GM18505 (cell line): ENCODE measurements around the gene TMEM98.
"Not testable (repeated sequence)": the region's sequence is repeated elsewhere in the genome, so short reads cannot be mapped to it uniquely, and the experiment has no call there.

Experiments
- ATAC-seq: cut with Tn5 transposase; IDR thresholded peaks from one replicate; pipeline ENCODE4 v1.9.1; 2021; ENCODE audit not compliant: unreplicated experiment
- POLR2A ChIP-seq: IDR thresholded peaks from 4 replicates; pipeline ENCODE4 v1.6.1; 2011; ENCODE audit warnings: borderline replicate concordance; ENCODE audit not compliant: insufficient read depth, insufficient read length; ENCODE audit errors: extremely low read depth

The TMEM98 gene

DNA sequence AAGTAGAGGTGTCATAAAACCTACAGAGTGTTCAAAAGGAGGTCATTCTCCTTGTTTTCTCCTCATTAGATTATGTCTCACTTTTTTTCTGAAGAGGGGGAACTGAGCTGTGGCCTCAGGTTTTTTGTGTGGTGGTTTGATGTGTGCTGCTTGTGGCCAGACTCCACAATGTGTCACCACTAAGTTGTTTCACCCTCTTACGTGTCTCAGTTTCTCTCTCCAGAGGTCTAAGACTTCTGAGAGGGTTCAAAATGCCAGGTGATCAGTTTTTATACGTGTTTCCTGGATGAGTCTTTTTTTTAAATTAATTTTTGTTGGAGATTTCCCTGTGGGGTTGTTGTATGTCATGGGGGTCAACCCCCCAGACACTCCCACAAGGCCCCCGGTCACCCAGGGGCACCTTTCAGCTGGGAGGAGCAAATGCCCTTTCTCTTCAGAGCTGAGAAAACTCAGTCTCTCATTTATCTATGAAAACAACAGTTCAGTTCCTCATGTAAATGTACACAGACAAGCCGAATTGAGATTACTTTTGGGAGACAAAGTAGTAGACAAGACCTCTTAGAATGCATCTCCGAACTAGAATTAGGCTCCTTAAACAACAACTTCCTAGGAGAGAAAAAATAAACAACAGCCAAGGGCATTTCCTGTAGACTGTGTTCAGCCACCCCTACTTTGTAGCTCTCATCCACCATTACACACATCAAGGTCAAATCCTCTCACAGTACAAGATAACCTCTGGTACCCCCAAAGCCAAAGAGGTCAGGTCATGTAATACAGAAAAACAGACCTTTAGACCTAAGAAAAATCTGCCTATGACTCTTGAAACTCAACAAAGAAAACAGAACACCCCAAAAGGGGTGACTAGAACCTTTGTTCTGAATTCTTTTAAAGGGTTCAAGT lies 23.9 kb upstream of the TMEM98 start:
- TF ChIP-seq POLR2A, result no peak
- ATAC-seq, result no peak

DNA sequence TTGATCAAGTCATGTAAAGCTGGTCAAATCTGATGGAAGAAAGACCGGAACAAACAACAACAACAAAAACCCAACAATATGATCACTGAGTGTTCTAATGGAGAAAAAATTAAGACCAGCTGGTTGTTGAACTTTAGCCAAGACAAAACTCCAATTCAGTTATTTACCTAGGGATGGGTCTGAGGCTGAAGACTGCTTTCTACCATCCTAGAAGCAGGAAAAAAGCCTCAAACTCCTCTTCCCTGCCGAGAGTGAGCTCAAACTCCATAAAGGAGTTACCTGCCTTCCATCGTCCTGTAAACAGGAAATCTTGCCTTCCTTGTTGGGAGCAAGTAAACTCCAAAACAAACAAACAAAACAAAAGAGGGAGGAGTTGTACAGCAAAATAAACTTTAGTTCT lies 23.1 kb upstream of the TMEM98 start:
- TF ChIP-seq POLR2A, result no peak
- ATAC-seq, result no peak

DNA sequence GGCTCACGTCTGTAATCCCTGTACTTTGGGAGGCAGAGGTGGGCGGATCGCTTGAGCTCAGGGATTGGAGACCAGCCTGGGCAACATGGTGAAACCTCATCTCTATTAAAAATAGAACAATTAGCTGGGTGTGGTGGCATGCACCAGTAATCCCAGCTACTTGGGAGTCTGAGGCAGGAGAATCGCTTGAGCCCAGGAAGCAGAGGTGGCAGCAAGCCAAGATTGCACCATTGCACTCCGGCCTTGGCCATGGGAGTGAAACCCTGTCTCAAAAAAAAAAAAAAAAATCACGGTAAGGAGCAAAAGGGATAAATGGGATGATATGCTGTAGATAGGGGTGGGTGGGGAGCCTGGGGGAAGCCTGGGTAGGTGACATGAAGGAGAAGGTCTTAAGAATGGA lies 20.4 kb upstream of the TMEM98 start:
- TF ChIP-seq POLR2A, result no peak
- ATAC-seq, result no peak

DNA sequence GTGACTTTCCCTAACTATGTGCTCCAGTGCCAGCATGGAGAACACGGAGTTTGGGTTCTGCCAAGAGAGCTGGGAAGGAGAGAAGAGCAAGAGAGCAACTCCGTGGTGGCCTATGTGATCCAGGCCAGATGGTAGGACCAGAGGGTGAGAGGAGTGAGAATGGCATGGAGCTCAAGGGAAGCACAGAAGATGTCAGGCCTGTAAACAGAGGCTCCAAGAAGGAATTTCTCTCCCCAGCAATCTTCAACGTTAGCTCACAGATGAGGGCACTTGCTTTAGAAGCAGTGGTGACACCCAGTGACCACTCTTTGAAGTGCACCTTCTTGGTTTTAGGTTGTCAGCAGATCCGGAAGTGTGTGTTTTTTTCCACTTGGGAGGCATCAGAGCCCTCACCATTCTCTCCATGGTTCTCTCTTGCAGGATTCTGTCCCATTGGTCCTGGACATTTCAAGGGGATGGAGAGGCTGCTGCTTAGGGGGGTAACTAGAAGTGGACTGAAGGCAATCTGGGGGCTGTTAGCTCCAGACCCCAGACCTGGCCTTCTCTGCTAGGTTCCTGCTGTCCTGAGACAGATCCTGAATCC lies 18.1 kb upstream of the TMEM98 start:
- no peak for ATAC-seq
- no peak for TF ChIP-seq POLR2A

DNA sequence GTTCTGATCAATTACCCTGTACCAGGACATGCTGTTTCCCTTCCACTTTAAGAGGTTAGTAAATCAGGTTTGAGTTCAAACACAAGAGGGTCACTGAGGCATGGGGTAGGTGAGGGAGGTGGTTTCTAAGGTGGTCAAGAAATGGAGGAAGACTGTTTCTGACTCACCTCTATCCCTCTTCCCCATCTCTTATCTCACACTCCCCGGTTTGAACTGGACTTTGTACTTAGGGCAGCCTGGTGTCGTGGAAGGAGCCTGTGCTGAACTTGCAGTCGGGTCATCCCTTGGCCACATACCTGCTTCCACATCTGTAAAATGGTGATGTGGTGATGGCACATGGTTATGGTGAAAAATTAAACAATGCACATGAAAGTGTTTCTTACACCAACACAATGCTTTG lies 17.2 kb upstream of the TMEM98 start:
- TF ChIP-seq POLR2A, result no peak
- no peak for ATAC-seq

DNA sequence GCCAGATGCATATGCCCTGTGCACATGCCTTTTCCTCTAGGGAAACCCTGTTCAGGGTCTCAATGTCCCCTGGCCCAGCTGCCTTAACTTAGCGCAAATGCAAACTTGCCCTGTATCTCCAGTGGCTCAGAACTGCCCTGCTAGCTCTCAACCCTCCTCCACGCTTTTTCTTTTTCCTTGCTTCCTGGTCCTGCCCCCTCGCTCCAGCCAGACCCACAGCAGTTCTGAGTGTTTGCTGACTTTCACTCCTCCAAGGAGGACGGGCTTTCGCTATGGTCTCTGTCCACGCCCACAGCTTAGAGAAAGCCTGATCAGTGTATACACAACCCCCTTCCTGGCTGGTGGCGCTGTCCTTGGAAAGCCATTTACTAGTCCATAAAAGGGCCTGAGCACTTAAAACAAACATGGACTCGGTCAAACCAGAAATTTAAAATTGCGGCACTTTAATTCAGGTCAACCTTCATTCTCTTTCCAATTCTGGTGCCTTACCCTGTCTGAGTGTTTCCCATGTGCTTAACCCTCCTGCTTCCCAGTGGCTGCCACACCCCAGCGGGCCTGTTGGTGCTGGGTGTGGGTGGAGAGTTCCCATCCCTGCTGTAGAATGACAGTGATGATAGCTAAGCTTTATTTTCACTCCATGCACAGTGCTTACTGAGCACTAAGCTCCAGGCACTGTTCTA lies 15.6 kb upstream of the TMEM98 start:
- no peak for ATAC-seq

DNA sequence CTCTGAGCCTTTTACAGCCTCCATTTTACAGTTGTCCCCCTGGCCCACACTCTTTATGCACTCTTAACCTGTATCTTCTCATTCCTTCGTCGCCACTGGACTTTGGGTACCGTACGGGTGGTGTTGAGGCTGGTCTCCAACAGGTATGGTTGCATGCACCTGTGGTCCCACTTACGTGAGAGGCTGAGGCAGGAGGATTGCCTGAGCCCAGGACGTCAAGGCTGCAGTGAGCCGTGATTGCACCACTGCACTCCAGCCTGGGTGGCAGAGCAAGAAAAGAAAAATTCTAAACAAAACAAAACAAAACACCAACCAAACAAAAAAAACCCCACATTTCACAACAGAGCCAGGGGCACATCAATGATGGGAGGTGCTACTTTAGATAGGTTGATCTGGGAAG lies 14.4 kb upstream of the TMEM98 start:
- ATAC-seq, result no peak
- no peak for TF ChIP-seq POLR2A

More for the DNA sequence above, 15.6 kb upstream of the TMEM98 start:
- TF ChIP-seq POLR2A, result no peak

DNA sequence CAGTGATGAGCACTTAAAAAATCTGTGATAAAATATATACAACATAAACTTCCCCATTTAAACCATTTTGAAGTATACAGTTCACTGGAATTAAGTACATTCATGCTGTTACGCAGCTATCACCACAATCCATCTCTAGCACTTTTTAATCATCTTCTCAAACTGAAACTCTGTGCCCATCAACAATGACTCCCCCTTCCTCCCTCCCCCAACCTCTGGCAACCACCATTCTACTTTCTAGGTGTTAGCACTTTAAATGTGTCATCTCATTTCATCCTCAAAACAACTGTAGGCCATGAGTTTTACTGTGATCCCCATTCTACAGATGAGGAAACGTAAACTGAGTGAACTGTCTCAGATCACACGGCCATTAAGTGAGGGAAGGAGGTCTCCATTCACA lies 13.8 kb upstream of the TMEM98 start:
- no peak for TF ChIP-seq POLR2A
- no peak for ATAC-seq

DNA sequence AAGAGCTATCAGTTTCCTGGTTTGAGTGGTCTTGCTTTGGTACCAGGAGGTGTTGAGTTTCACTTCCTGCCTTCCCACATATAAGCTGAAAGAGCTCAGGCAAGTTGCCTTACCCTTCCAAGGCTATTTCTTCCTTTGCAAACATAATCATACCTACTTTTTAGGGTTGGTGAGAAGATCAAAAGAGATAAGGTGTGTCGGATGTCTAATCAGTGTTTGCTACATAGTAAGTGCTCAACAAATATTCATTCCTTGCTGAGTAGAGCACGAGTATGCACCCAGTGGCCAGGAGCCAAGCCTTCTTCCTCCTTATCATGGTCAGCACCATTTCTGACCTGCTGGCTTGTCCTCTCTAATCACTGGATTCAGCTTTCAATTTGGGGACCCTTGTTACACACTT lies 12.7 kb upstream of the TMEM98 start:
- ATAC-seq, result no peak

DNA sequence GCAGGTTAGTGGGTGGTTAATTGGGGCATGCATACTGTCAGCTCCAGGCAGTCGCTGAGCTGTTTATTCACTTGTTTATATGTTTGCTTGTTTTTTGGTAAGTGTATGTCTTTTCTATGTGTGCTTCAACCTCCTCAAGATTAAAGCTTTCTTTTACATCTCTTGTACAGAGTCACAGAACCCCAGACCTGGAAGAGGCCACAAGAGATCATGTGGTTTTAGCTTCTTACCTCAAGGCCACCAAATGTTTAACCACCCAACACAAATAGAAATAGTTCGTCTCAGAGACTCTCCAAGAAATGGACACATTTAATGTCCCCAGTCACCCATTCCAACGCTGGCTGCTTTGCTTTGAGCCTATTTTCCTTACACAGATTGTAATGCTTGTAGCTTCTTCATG lies 11.8 kb upstream of the TMEM98 start:
- no peak for ATAC-seq
- no peak for TF ChIP-seq POLR2A

More for the DNA sequence above, 12.7 kb upstream of the TMEM98 start:
- no peak for TF ChIP-seq POLR2A

DNA sequence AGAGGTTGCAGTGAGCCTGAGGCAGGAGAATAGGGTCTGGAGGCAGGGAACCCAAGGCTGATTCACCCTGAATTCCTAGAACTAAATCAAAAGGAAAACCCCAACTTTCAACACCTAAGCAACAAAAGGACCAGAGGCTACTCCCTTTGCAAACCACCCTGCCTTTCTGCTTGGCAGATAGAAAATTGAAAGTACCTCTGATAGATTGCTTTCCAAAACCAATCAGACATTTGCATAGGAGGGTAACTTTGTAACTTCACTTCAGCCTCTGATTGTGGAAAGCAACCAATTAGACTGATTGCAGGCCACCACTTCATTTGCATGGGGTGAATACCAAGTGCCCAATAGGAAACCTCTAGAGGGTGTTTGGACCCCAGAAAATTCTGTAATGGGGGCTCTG lies 10.9 kb upstream of the TMEM98 start:
- TF ChIP-seq POLR2A, result no peak
- ATAC-seq, result no peak

DNA sequence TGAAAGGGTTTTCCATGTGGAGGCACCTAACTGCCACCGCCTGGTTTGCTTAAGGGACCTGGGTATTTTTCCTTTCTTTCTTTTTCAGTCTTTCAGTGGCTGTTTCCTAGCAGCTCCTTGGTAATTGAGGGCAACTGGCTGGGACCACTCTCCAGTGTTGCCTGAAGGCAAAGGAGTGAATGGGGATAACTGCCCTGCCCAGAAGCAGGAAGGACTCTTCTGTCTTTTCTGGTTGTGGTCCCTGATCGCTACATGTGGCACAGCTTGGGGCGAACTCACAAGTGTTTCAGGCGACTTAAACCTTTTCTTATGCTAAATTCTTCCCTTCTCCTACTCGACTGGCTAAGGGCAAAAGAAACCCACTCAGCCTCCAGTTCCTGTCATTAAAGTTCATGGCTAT lies 10.1 kb upstream of the TMEM98 start:
- no peak for ATAC-seq
- TF ChIP-seq POLR2A, result no peak

DNA sequence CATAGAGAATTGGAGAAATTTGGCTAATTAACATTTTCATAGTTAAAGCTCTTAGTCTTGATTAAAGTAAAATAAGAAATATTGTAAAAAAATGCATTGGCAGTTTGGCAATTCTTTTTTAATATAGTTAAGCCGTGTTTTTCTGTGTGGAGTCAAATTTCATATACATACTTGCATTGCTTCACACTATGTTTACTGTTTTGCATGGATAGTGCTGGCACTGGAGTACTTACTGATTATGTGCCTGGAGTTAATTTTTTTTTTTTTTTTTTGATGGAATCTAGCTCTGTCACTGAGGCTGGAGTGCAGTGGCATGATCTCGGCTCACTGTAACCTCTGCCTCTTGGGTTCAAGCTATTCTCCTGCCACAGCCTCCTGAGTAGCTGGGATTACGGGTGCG lies 8.1 kb upstream of the TMEM98 start:
- ATAC-seq, result not testable (repeated sequence)

DNA sequence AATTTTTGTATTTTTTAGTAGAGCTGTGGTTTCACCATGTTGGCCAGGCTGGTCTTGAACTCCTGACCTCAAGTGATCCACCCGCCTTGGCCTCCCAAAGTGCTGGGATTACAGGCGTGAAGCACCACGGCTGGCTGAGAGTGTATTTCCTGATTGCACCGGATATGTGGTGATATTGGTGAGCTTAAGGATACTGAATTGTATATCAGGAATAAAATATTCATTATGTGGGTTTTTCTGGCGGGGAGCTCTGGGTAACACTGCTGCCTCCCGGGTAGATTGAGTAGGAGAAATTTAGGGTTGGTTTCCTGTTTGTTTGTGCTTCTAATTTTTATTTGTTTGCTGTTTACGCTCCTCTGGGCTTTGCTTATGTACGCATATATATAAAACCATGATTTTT lies 7.7 kb upstream of the TMEM98 start:
- ATAC-seq, result no peak
- TF ChIP-seq POLR2A, result no peak

DNA sequence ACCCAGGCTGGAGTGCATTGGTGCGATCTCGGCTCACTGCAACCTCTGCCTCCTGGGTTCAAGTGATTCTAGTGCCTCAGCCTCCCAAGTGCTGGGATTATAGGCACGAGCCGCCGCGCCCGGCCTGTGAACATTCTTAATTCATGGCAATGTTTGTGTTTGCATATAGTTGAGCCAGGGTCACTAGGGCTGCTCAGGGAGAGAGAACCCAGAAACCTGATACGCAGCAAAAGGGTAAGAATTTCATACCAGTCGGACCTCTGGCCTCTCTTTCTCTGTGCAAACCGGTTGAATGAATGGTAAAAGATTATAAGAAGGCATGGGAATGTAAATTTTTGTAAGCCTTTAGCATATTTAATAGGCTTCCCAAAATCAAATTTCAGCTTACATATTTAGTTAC lies 6.9 kb upstream of the TMEM98 start:
- ATAC-seq, result no peak
- no peak for TF ChIP-seq POLR2A

DNA sequence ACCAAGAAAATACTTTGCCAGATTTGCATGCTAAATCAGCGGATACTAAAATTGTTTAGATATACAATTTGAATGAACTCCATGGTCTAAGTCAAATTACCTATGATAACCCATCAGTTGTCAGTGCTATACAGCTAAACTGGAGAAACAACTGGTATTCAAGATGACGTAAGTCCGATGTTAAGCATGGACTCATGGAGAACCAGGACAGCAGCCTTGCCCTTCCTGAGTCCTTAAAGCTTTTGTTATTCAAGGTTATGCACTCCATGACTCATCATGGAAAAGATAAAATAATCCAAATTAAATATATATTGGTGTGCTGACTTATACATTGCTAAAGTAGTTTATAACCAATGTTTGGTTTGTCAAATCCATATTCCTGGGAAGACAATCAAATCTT lies 4.0 kb upstream of the TMEM98 start:
- ATAC-seq, result not testable (repeated sequence)
